Mammary epithelial cell (primary cell): ENCODE data around the gene DYRK1A.

Experiments
- EZH2 ChIP-seq: IDR thresholded peaks from 2 replicates; pipeline ENCODE4 v1.6.1; 2012; ENCODE audit warnings: low read length, inconsistent platforms, borderline replicate concordance
- TF ChIP-seq, protein P1 (sequence below), 2 donors: IDR thresholded peaks in 1 of 2; conservative IDR thresholded peaks in 1 of 2; 2 replicates each; pipeline ENCODE4 v1.5.1; 2011 to 2012; ENCODE audit warnings: inconsistent platforms in 2 of 2, low read length in 2 of 2, mild to moderate bottlenecking in 2 of 2, control low read depth in 1 of 2, low read depth in 1 of 2; ENCODE audit not compliant: insufficient read depth in 1 of 2; ENCODE audit errors: extremely low read depth in 1 of 2

DNA sequence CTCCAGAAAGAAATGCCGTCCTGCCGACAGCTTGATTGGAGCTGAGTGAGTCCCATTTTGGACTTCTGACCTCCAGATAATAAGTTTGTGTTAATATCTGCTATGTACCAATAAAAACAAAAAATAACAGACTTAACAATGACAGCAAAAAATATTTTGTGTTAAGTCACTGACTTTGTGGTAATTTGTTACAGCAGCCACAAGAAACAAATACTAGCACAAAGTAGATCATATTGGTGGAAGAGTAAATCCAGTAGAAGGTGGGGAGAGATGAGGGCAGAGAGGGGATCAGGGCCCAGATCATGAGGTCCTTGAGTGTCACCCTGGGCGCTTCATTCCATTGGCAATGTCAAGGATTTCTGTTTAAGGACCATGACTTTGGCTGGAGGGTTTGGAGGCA is 168.6 kb downstream of the DYRK1A start:
- TF ChIP-seq, protein P1, sequence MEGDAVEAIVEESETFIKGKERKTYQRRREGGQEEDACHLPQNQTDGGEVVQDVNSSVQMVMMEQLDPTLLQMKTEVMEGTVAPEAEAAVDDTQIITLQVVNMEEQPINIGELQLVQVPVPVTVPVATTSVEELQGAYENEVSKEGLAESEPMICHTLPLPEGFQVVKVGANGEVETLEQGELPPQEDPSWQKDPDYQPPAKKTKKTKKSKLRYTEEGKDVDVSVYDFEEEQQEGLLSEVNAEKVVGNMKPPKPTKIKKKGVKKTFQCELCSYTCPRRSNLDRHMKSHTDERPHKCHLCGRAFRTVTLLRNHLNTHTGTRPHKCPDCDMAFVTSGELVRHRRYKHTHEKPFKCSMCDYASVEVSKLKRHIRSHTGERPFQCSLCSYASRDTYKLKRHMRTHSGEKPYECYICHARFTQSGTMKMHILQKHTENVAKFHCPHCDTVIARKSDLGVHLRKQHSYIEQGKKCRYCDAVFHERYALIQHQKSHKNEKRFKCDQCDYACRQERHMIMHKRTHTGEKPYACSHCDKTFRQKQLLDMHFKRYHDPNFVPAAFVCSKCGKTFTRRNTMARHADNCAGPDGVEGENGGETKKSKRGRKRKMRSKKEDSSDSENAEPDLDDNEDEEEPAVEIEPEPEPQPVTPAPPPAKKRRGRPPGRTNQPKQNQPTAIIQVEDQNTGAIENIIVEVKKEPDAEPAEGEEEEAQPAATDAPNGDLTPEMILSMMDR (conservative IDR thresholded peaks at IDR 0.05 in 1 of 2, IDR thresholded peaks at IDR 0.05 in 1 of 2; ENCODE audit: extremely low read depth in 1 of 2, insufficient read depth in 1 of 2, low read depth in 1 of 2, low read length in 2 of 2) = no peak
- no peak for TF ChIP-seq EZH2
